Uterus (tissue), 4 donors: ENCODE data around the gene FAM53B. TPM values are rescaled to one million over a fixed set of nuclear protein-coding genes. Genes with fewer than 3 reads are reported as not detected.

ENCODE experiments used
- DNase-seq, 2 donors: peaks; one replicate each; pipeline ENCODE4 v3.0.0-alpha.2; 2019 to 2020
- H3K27ac ChIP-seq, 2 donors: fragments of 200-600 bp; sonication (generic); 1 replicate in 1 of 2; 2 replicates in 1 of 2; pipeline ENCODE4 v1.5.1; 2016 to 2018
- H3K27me3 ChIP-seq, 2 donors: fragments of 200-600 bp; sonication (generic); one replicate each; pipeline ENCODE4 v1.5.1; 2018 to 2019; ENCODE audit warnings: control low read depth in 1 of 2
- H3K36me3 ChIP-seq, 2 donors: fragments of 200-600 bp; sonication (generic); one replicate each; pipeline ENCODE4 v1.5.1; 2019; ENCODE audit warnings: control low read depth in 1 of 2
- H3K4me1 ChIP-seq, 2 donors: fragments of 200-600 bp; sonication (generic); one replicate each; pipeline ENCODE4 v1.5.1; 2018 to 2019; ENCODE audit warnings: control low read depth in 1 of 2
- H3K4me3 ChIP-seq, 2 donors: fragments of 200-600 bp; sonication (generic); 1 replicate in 1 of 2; 2 replicates in 1 of 2; pipeline ENCODE4 v1.5.1; 2018 to 2019; ENCODE audit warnings: mild to moderate bottlenecking in 1 of 2
- H3K9me3 ChIP-seq, 2 donors: fragments of 200-600 bp; sonication (generic); one replicate each; pipeline ENCODE4 v1.5.1; 2019; ENCODE audit warnings: control low read depth in 1 of 2
- POLR2A ChIP-seq, 2 donors: fragments of 450-650 bp; IDR thresholded peaks; one replicate each; pipeline ENCODE4 v1.6.1; 2016; ENCODE audit warnings: antibody characterized with exemption in 2 of 2, mild to moderate bottlenecking in 1 of 2, moderate library complexity in 1 of 2
- intact Hi-C: fragments of 100-400 bp; cut with DNase I; formaldehyde crosslinking; loops from one replicate; pipeline ENCODE4 v1.15.1; 2023; ENCODE audit warnings: low total_unique reads
- total RNA-seq, 4 donors: library from RNA; depleted of rRNA in 3 of 4; stranded (reverse); fragments of >200 nt in 3 of 4; gene quantifications; one replicate each; pipeline versions ENCODE4 v1.1.0 to v1.2.4, GENCODE V29; 2014 to 2023
- TF ChIP-seq, protein P1 (sequence below), 4 experiments: fragments of 200-600 bp in 2 of 4; fragments of 450-650 bp in 2 of 4; sonication (generic) in 2 of 4; IDR thresholded peaks; one replicate each; pipeline ENCODE4 v1.5.1; 2016 to 2019; ENCODE audit warnings: antibody characterized with exemption in 4 of 4, mild to moderate bottlenecking in 2 of 4, moderate library complexity in 1 of 4
- donor health status: DM: yes; HTN: yes; CAD: no.

FAM53B gene
- total RNA-seq, 4 donors from 2014 or later = 10.9 to 94.3 (median 67.8) TPM

DNA sequence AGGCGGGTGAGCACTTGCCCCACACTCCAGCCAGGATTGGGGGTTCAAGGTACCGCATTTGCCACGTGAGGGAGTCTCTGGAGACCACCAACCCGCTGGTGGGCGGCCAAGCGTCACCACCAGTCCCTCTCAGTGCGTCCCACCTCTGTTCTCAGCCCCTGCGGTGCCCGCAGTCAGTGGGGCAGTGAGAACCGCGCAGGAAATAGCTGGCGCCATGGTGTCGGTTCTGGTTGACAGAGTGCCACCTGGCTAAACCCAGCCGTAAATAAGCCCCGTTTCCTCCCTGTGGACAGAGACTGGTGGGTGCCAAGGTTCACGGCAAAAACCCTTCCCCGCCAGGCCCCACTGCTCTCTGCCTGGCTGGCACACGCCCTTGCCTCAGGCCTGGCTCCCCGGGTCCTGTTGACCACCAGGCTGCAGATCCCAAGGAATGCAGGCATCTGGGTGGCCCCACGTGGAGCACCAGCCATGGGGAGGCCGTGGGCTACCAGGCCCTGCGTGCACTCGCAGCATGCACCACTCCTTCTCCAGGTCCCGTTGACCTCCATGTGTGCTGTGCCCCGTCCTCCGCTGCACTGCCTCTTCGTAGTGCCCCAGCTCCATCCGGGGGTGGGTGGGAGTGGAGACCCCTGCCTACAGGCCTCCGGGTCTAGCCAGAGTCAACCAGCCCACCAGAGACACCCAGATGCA is 142.6 kb downstream of the FAM53B start:
- Histone ChIP-seq H3K4me1 (no peaks in the 10 kb centered on the region), H3K9me3 (no peaks in the 10 kb centered on the region), H3K36me3 (no peaks in the 10 kb centered on the region), H3K4me3 (no peak overlapping the region), H3K27ac (no peak overlapping the region), H3K27me3 (no peaks in the 10 kb centered on the region)
- no peak for DNase-seq
- TF ChIP-seq POLR2A (IDR thresholded peaks at IDR 0.05) = no peak
- TF ChIP-seq, protein P1, sequence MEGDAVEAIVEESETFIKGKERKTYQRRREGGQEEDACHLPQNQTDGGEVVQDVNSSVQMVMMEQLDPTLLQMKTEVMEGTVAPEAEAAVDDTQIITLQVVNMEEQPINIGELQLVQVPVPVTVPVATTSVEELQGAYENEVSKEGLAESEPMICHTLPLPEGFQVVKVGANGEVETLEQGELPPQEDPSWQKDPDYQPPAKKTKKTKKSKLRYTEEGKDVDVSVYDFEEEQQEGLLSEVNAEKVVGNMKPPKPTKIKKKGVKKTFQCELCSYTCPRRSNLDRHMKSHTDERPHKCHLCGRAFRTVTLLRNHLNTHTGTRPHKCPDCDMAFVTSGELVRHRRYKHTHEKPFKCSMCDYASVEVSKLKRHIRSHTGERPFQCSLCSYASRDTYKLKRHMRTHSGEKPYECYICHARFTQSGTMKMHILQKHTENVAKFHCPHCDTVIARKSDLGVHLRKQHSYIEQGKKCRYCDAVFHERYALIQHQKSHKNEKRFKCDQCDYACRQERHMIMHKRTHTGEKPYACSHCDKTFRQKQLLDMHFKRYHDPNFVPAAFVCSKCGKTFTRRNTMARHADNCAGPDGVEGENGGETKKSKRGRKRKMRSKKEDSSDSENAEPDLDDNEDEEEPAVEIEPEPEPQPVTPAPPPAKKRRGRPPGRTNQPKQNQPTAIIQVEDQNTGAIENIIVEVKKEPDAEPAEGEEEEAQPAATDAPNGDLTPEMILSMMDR (IDR thresholded peaks at IDR 0.05) = no peak
- intact Hi-C loops = no loop called here

DNA sequence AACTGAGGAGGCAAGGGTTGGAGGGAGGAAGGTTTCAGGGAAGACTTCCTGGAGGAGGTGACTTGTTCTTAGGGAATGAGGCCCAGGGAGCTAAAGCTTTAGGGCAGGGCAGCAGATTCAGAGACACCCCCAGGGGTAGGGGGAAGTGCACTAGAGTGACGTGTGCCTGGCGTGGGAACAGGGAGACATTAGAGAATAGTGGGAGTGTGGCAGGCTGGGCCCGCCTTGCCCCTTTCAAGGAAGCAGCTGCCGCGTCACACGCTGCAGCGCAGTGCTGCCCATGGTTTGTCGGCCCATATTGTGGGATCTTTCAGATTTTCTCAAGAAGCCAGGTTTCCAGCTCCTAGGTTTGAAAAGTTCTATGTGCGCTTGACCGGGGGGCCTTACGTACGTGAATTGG is 143.2 kb downstream of the FAM53B start:
- H3K27me3 ChIP-seq = no peaks in the 10 kb centered on the region
- no peaks in the 10 kb centered on the region for H3K4me1 ChIP-seq
- TF ChIP-seq POLR2A (IDR thresholded peaks at IDR 0.05) = no peak
- TF ChIP-seq, protein P1 (IDR thresholded peaks at IDR 0.05) = no peak
- H3K9me3 ChIP-seq = no peaks in the 10 kb centered on the region
- H3K27ac ChIP-seq = no peak overlapping the region
- H3K36me3 ChIP-seq = no peaks in the 10 kb centered on the region
- no peak for DNase-seq
- H3K4me3 ChIP-seq = no peak overlapping the region
- intact Hi-C loops = no loop called here

DNA sequence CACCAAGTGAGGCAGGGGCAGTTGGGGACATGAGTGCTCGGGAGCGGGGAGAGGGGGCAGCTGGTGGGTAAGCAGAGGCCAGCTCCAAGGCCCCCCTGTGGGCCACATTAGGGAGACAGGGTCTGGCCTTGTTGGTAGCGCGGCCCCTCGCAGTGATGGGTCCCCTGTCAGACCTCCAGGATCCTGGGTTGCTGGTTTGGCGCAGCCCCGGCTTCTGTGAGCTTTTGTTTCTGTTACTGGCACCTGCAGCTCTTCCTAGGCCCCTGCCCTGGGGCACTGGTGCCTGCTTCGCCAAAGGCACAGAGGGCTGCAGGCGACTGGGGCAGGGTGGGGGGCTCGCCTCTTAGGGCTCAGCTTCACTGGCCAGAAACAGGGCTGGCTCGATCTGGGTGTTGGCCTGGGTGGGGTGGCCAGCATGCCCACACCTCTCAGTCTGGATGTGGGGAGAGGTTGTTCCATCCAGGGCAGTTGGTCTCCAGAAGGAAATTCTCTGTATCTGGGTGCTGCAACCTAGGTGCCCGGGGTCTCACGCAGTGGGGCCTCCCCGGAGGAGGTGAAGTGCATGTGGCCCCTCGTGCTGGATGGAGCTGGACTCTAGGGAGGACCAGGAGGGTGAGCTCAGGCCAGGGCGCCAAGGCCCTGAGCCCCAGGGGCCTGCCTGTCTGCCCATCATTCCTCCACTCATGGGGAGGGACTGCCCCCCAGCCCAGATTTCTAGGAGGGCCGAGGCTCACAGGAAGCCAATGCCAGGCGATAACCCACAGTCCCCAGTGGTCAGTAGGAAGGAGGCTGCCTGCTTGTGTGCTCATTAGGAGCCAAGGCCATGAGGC is 143.9 kb downstream of the FAM53B start:
- no peak for TF ChIP-seq POLR2A (IDR thresholded peaks at IDR 0.05)
- TF ChIP-seq, protein P1 (IDR thresholded peaks at IDR 0.05) = no peak
- H3K4me3 ChIP-seq = no peak overlapping the region
- intact Hi-C loops = no loop called here
- H3K36me3 ChIP-seq = no peaks in the 10 kb centered on the region
- no peaks in the 10 kb centered on the region for H3K4me1 ChIP-seq
- H3K27me3 ChIP-seq = no peaks in the 10 kb centered on the region
- H3K27ac ChIP-seq = no peak overlapping the region
- no peaks in the 10 kb centered on the region for H3K9me3 ChIP-seq
- DNase-seq = no peak

DNA sequence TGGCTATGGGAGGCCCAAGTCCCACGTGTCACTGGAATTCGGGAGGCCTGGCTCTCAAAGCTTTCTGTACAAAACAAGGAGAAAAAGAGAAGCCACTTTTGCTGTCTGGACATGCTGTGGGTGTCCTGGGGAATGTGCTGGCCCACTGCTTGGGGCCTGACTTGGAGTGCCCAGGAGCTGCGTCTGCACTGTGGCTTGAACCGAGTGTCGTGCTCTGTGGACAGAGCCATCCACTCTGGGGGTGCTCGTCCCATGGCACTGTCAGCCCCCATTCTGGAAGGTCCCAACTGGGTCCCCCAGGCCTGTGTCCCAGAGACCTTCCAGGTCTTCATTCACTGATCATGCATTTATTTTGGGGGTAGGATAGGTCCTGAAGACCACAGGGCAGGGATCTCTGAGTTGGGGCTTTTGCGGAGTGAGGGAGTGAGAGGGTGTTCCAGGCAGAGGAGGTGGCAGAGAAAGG is 144.6 kb downstream of the FAM53B start:
- no peak overlapping the region for H3K4me3 ChIP-seq
- H3K27me3 ChIP-seq = no peaks in the 10 kb centered on the region
- H3K4me1 ChIP-seq = no peaks in the 10 kb centered on the region
- DNase-seq = no peak
- intact Hi-C loops = no loop called here
- no peaks in the 10 kb centered on the region for H3K36me3 ChIP-seq
- no peak overlapping the region for H3K27ac ChIP-seq
- TF ChIP-seq POLR2A (IDR thresholded peaks at IDR 0.05) = no peak
- TF ChIP-seq, protein P1 (IDR thresholded peaks at IDR 0.05) = no peak
- no peaks in the 10 kb centered on the region for H3K9me3 ChIP-seq
